Head of caudate nucleus (tissue), 42 donors: ENCODE measurements around the gene FOXL3.

Experiments
- DNase-seq, 42 donors: peaks; one replicate each; pipeline versions ENCODE4 v3.0.0 to v3.0.0-alpha.2; 2020 to 2021; ENCODE audit warnings: mixed read lengths in 7 of 42
- intact Hi-C: fragments of 100-400 bp; cut with DNase I; formaldehyde crosslinking; loops from one replicate; pipeline ENCODE4 v1.15.0; 2022

FOXL3 gene

DNA sequence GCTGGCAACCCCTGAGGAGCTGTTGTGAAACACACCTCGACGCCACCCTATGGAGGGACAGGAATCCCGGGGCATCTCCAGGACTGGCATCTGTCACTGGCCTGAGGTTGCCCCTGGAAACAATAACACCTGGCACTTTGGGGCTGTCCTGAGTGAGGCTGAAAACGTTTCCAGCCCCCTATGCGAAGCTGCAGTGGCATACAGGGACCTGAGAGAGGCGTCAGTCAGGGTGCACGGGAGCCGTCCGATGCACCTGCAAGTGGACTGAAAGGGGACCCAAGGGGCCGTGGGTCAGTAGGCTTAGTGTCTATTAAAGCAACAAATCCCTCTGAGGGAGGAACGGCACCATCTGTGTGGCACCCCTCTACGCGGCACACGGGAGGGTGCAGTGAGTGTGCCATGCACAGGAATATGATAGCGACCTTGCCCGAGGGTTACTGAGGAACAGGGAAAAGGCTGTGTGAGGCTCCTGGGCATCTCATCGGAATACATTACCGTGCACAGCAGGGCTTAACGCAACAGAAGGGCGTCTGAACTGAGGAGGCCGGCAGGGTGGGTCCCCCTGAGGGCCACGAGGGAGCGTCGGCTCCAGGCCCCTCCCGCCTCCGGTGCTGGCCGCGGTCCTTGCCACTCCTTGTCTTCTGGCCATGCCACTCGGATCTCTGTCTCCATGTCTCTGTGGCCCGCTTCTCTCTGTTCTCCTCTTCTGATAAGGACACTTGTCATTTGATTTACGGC, 50.4 kb downstream of the FOXL3 start:
- intact Hi-C loops: loop anchor here (5.0 kb wide), 1 partner anchor 182 kb away; no protein-coding TSS in a partner anchor
- no peak for DNase-seq
